Stimulated activated CD8-positive, alpha-beta memory T cell treated with anti-CD3 and anti-CD28 coated beads, Interleukin-4, amount 100 ng/mL, for 1 hour (primary cell): Measurements from ENCODE around the gene PRRG2.

Experiments used
- DNase-seq, 2 donors: peaks; one replicate each; pipeline ENCODE4 v3.0.0-alpha.2; 2020; ENCODE audit warnings: low read depth in 2 of 2, low spot score in 1 of 2

The PRRG2 gene

GRCh38 chr19:49637821-49638738 is 57.0 kb downstream of the PRRG2 start:
- no peak for DNase-seq

- DNase-seq, result no peak
Observed at GRCh38 chr19:49639401-49640112, 58.4 kb downstream of the PRRG2 start.

DNA sequence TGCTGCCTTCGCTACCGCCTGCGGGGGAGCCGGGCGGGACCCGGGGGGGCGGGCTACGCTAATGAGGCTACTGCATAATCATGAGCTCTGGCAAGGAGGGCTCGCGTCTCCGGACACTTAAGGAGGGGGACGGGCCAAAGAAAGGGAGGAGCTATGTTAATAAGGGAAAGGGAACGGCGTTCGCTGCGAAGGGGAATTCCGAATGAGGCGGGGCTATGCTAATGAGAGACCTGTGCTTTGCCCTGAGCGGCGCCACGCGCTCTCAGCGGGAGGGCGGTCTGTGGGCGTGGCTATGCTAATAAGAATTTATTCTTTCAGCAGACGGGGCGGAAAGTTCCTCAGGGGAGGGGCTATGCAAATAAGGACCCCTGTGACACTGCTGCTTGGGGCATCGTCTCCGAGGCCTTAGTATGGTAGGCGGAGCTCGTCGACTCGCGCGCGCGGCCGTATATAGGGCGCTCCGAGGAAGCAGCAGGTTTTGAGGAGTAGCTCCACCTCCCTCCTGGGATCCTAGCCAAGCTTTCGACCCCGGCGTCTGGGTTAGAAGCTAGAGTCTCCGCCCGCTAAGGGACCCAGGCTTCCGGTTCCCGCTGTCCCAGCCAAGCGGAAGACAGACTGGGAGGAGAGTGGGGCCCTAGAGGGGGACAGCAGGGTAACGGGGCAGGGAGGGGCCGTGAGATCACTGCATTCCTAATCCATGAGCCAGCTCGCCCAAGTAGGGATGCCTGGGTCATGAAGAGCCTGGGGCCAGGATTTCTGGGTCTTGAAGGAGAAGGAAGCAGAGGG is 59.2 kb downstream of the PRRG2 start, which contains the start of gene RRAS:
Gene RRAS (minus strand): TSS at position 31 of the 786 bp plus-strand sequence. CDS start 45 bp downstream, outside the sequence.
- DNase-seq, result peak; percentile 97 to 99
